ENCODE data around the gene SH3TC1.

The SH3TC1 gene

GRCh38 chr4:8242782-8243560, 43.9 kb downstream of the SH3TC1 start:
- DNase-seq (ENCODE audit: low spot score): no peak

DNA sequence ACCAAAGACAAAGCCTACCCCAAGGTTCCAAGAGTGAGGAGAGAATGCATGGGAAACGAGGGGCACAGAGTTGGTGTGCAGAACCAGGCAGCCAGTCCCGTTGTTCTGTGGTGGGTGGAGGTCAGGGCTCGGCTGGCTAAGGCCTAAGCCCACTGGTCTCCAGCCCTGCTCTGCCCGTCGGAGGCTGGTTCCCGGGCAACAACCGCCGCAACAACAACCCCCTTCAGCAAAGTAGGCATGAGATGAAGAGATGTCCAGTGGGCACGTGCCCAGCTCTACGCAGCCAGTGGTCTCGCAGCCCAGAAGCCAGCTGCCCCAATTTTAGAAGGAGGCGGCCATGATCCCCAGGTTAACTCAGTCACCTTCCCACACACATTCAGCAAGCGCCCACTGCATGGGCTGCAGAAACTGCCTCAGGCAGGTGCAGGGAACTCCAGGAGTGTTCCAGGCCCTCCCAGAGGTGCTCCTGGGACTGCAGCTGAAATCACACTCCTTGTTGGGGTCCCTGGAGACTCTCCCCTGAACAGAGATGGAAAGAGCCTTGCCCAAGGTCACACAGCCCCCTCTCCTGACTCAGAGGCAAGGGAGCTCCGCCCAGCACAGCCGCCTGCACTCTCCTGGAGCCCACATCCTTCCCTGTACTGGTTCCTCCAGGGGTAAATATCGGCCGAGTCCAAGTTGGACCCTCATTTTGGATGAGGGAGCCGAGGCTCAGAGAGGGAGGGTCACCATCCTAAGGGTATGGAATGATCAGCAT, 45.1 kb downstream of the SH3TC1 start:
- DNase-seq (ENCODE audit: low spot score): no peak

GRCh38 chr4:8244931-8245460, 45.9 kb downstream of the SH3TC1 start:
- no peak for DNase-seq (ENCODE audit: low spot score)

DNA sequence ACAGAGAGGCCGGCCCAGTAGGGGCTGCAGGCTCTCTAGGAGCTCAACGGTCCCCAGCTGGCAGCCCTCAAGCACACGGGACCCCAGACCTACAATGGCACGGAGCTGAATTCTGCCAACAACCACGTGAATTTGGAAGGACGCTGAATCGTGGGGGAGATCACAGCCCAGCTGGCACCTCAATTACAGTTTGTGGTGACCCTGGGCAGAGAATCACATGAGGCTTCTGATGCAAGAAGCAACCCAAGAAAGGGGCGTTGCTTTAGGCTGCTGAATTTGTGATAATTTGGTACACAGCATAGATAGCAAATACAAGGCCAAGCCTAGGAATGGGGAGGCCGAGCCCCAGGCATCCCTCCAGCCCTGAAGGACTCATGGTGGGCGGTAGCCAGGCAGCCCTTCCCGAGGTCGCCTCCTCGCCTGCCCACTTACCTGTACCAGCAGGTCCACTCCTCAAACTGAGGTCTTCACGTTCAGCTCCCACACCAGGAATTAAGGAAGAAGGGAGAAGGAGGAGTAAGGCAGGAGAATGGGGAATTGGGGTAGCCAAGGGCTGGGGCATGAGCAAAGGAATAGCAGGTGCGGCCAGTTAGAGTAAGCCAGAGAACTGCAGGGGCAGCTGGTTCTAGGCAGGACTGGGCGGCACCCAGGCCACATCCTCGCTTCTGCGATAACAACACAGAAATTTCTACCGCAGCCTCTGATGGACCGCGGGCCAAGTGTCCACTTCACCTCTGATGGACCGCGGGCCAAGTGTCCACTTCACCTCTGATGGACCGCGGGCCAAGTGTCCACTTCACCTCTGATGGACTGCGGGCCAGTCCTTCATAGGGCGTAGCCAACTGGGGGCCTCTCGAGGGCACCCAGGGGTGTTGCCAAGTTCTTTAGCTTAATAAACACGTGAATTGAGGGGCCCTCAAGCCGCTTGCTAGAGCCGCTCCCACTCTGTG, 47.1 kb downstream of the SH3TC1 start:
- no peak for DNase-seq (ENCODE audit: low spot score)

DNA sequence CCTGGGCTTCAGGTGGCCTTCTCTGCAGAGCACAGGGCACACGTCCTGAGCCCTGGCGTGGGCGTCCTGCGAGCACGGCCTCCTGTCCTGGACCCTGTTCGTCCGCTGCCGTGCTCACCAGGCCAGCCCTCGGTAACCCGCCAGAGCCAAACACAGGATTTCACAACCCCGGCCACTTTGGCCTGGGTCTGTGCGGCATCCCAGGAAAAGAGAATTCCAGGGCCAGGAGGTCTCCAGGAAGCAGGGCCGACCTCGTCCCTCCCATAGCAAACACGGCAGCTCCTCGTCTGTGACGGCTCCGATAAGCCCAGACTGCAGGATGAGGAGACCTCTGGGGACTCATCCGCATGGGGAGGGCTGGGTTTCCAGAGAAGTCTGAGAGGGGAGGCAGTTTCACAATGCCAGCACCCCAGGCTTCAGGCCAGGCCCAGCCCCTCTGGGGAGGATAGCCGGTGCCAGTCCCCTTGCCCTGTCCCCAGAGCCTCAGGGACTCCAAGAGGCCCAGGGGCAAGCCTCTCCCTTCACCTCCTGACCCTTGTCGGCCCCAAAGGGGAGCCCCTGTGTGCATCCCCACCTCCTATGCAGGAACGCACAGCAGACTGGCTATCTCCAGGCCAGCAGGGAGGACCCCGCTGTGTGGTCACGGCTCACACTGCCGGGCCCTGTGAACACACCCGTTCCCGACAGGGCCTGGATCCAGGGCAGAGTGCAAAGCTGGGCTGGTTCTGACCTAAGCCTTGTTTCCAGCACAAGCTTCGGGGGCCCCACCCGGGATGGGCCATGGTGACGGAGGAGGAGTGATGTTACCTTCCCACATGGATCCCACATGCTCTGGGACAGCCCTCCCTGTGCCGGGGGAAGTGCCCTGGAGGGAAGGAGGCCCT, 48.2 kb downstream of the SH3TC1 start:
- no peak for DNase-seq (ENCODE audit: low spot score)

DNA sequence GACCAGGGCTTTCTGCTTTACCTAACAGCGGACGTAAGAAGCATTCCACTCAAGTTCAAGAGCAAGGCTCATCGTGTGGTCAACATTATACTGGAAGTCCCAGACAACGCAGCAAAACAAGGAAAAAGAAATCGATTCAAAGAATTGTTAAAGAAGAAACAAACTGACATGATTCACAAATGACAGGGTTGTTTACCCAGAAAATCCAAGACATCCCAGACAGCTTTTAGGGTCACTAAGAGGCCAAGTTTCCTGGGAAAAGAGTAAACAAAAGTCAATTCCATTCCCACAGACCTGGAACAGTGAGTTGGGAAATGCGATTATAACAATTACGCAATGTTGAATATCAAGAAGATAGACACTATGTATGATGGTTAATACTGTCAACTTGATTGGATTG, 49.0 kb downstream of the SH3TC1 start:
- no peak for DNase-seq (ENCODE audit: low spot score)

DNA sequence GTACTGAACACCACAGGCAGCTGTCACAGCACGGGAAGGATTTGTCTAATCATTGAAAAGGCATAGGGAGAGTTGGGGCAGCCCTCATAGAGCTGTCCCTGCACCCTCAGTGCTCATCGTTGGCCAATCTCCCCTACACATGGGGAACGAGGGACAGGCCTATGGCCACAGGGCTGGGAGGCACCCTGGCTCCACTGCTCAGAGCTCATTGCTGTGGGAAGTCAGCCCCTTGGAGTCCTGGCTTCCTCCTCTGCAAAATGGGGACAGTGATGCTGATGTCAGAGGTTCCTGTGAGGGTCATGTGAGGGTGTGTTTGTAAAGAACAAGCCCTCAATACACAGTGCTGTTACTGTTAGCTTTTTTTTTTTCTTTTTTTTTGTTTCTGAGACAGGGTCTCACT, 51.1 kb downstream of the SH3TC1 start:
- DNase-seq (ENCODE audit: low spot score): no peak

DNA sequence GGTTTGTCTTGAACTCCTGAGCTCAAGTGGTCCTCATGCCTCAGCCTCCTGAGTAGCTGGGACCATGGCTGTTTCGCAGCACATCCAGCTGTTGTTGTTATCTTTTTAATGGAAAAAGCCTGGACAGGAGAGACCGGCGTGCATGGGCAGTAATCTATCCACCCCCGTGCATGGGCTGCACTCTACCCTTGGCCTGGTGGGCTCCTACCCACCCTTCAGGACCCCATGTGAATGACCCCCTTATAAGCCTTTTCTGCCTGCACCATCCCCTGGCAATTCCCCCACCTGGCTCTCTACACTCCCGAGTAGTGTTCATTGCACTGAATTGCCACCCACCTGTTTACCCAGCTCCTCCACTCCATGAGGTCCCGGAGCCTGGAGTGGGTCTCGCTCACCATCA, 51.5 kb downstream of the SH3TC1 start:
- DNase-seq (ENCODE audit: low spot score): no peak

DNA sequence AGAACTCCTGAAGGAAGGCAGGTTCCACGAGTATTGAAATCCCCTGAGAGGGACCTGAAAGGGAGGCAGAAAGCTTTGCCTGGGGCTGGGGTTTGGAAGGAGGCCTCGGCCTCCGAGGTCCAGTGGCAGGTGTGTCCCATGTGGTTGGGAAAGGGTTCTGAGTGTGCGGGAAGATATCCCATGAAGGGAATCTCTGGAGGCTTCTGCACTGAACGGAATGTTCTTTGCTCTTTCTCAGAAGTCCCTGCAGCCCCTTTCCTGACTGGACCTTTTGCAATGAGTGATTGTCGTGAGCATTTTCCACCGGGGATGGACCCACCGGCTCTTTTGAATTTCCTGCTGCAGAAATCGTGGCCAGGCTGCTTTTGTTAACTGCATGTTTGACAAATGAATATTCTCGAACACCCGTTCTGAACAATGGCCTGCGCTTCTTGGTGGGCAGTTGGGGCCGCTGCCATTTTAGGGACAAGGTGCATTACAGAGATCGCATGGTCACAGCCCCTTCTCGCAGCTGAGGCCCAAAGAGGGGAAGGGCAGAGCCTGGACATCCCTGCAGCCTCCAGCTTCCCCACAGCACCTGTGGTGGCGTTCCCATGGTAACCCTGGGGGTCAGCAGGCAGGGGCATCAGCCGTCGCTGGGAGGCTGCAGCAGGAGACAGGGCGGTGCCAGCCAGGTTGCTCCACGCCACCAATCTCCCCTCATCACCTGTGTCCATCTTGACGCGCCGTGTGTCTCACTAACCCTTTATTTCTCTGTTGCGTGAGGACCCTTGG, 52.2 kb downstream of the SH3TC1 start:
- no peak for DNase-seq (ENCODE audit: low spot score)

GRCh38 chr4:8252301-8253173, 53.4 kb downstream of the SH3TC1 start:
- DNase-seq (ENCODE audit: low spot score): no peak

GRCh38 chr4:8254076-8254475, 55.0 kb downstream of the SH3TC1 start:
- DNase-seq (ENCODE audit: low spot score): no peak

GRCh38 chr4:8255698-8256441, 56.8 kb downstream of the SH3TC1 start:
- DNase-seq (ENCODE audit: low spot score): peak; percentile 83

GRCh38 chr4:8257854-8258253, 58.8 kb downstream of the SH3TC1 start:
- no peak for DNase-seq (ENCODE audit: low spot score)

DNA sequence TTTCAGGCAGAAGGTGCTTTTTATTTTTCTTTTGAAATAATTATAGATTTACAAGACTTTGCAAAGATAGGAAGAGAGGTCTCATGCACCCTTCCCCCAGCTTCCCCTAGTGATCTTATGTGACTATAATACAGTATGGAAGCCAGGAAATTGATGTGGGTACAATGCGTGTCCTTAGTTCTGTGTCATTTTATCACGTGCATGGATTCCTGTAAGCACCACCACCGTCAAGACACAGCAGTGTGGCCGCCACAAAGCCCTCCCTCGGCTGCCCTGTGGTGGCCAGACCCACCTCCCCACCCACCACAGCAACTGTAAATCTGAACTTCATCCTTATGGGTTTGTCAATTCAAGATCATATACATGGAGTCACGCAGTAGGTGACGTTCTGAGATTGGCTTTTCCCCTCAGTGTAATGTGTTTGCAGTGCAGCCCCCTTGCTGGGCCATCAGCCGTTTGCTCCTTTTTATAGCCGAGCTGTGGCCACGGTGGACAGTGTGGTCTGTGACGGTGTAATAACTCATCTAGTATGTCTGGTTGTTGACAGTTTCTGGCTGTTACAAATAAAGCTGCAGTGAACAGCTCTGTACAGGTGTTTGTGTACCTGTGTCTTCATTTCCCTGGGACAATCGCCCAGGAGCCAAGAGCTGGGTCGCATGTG, 59.6 kb downstream of the SH3TC1 start:
- DNase-seq (ENCODE audit: low spot score): no peak

DNA sequence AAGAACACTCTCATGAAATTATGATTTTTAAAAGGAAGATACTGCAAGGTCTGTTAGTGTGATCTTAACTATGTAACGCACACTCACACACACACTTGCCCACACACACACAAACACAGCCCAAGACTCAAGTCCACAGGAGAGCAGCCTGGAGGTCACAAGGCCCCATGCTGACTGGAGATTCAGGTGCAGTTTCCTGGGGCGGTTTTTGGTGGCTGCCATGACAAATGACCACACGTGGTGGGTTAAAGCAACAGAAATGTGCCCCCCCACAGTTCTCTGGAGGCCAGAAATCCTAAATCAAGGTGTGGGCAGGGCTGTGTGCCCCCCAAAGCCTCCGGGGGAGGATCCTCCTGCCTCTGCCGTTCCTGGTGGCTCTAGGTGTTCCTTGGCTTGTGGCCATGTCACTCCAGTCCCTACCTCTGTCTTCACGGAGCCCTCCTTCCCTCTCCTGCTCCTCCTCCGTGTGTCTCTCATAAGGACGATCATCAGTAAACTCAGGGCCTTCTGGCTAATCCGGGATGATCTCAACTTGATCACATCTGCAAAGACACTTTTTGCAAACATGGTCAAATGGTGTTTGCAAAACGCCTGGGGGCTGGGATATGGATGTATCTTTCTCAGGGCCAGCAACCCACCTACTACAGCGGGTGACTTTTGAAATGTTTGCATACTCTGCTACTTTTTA, 60.8 kb downstream of the SH3TC1 start:
- DNase-seq (ENCODE audit: low spot score): no peak

DNA sequence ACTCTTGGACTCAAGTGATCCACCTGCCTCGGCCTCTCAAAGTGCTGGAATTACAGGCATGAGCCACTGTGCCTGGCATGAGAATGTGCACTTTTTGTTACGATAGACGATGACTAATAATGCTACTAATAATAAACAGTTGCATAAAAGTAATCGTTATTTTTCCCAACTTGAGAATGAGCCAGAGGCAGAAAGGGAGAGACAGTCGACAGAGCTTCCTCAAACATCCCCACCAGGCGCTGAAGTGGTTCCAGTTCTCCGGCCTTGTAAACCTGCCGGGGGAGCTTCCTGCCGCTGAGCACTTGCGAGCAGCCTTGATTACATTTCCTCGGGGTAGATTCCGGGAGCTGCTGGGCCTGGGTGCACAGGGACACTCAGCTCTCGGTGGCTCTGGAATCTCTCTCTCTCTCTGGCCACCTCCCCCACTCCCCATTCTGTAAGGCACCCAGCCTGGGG, 61.6 kb downstream of the SH3TC1 start:
- no peak for DNase-seq (ENCODE audit: low spot score)

DNA sequence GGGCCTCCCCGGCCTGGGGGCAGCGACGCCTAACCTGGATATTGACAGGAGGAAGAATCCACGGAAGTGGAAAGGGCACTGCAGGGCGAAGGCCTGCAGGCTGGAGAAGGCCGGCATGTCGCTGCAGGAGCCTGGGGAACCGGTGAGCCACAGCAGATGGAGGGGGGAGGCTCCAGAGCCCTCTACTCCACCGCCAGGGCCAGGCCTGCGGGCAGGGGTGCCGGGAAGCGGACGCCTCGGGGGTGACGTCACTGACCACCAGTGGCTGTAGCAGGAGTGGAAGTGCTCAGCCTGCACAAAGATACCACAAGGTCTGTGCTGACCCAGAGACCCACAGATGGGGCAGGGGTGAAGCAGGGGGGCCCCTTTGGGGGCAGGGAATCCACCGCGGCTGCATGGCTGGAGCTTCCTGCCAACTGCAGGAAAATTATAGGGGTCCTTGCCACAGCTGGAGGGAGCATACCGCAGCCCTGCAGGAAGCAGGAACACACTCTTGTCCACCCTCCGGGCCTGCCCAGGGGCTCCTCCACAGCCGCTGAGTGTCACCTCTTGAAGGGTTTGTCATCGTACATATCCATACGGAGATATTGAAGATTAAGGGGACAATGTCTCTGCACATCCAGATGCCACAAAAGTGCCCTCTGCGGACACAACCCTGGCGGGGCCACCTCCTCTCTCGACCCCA, 62.9 kb downstream of the SH3TC1 start:
- DNase-seq (ENCODE audit: low spot score): no peak
